Stimulated activated CD4-positive, alpha-beta T cell treated with anti-CD3 and anti-CD28 coated beads, TNF-alpha, amount 100 ng/mL, for 24 hours (primary cell): ENCODE data around the gene UNC13D.
A peak's percentile ranks its signal among the peaks of the same experiment; 100 is the strongest.

ENCODE experiments used
- DNase-seq, 3 experiments: peaks; one replicate each; pipeline ENCODE4 v3.0.0-alpha.2; 2020; ENCODE audit warnings: low read depth in 3 of 3

The UNC13D gene

DNA sequence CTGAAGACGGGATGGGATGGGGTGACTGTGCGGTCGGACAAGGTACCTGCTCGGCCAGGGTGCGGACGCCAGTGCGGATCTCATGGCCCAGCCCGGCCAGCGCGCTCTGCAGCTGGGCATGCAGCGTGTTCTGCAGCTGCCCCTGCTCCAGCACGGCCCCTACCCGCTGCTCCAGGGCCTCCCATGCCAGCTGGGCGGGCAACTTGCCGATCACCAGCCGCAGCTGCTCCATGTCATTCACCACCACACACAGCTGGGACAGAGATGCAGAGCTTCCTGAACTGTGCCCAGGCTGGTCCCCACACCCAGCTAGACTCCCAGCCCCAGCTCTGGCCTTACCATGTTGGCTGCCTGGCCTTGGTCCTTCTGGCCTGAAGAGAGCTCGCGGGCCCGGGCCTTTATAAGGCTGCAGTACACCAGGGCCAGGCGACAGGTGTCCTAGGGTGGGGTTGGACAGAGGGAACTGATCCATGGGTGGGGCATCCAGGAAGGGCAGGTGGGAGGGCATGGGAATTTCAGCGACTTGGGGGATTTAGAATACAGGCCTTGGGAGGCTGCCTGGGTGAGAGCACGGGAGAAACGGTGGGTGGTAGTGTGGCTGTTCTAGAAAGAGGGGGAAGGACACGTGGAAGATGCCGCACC, 9.8 kb downstream of the UNC13D start:
- no peak for DNase-seq

- no peak for DNase-seq
Observed at GRCh38 chr17:75832652-75833400, 11.4 kb downstream of the UNC13D start.

GRCh38 chr17:75832164-75832651, 12.0 kb downstream of the UNC13D start:
- no peak for DNase-seq

DNA sequence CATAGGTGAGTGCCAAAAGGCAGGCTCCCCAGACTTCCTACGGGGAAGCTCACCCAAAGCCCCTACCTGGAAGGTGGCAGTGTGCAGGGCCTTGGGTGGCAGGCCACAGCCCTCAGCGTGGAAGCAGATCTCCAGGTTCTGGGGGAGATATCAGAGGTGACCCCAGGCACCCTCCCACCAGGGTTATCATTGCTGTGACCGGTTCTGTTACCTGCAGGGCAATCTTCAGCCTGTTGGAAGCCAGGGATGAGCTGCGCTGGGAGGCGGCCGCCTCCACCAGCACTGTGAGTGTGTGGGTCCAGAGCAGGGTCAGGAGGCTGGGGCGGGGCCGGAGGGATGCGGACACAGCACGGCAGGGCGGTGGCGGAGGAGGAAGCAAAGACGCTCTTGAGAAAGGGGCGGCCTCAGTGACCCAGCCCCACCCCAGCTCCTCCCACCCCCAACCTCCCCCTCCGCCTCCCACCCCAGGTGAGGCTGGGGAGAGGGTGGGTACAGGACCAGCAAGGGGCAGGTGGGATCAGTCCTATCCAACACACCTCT, 13.1 kb downstream of the UNC13D start:
- DNase-seq, result no peak

DNA sequence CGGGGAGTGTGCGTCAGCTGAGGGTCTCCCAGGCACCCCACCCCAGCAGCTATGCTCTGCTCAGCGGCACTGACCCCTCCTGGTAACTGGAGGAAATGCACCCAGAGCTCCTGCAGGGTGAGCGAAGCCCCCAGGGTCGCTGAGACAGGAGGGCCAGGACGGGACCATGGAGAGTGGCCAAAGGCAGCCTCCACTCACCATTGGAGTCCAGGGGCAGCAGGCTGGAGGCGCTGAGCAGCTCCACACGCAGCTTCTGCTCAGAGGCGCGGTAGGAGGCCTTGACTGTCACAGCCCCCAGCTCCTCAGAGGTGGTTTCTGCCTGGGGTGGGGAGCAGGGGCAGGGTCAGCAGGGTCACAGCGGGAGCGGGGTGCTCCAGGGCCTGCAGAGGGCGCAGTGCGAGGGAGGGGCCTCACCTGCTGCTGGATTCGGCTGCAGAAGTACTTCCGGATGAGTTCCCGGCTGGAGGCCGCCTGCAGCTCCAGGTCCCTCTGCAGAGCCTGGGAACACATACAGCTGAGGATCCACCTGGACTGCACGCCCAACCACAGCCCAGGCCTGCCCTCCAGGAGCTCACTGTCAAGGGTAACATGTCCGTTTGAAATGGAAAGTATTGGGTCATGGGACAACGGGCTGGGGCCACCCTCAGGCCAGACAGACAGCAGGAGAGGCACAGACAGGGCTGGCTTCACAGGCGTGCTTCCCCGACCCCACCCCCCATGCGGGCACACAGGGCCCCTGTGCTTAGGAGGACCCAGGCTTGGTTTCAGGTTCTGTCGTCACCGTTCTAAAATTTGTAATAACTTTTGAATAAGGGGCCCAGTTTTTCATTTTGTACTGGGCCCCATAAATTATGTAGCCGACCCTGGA, 13.8 kb downstream of the UNC13D start:
- no peak for DNase-seq

DNA sequence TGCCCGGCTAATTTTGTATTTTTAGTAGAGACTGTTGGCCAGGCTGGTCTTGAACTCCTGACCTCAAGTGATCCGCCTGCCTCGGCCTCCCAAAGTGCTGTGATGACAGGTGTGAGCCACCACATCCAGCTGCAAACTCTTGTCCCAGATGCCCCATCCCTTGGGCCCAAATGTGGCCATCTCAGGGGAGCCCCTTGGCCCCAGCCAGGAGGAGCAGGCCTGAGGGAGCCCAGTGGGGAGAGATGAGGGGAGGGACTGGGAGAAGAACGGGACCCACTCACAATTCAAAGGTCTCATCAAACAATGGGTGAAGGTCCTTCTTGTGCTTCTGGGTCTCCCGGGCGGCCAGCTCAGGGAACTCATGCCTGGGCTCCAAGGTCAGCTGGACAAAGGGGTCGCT, 14.5 kb downstream of the UNC13D start:
- DNase-seq, result no peak

GRCh38 chr17:75828741-75829140, 15.5 kb downstream of the UNC13D start:
- no peak for DNase-seq

DNA sequence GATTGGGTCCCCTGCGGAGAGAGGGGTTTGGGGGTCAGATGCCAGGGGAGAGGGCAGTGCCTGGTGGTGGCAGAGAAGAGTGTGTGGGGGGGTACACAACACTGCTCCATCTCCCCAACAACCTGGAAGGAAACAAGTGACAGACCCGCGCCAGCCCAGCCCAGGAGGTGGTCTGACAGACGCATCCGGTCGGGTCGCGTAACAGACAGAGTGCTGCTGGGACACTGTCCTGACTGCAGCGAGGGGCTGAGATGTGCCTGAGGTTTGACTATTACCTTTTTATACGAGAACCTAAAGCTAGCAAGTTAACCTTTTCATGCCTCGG, 16.2 kb downstream of the UNC13D start:
- DNase-seq, result no peak

DNA sequence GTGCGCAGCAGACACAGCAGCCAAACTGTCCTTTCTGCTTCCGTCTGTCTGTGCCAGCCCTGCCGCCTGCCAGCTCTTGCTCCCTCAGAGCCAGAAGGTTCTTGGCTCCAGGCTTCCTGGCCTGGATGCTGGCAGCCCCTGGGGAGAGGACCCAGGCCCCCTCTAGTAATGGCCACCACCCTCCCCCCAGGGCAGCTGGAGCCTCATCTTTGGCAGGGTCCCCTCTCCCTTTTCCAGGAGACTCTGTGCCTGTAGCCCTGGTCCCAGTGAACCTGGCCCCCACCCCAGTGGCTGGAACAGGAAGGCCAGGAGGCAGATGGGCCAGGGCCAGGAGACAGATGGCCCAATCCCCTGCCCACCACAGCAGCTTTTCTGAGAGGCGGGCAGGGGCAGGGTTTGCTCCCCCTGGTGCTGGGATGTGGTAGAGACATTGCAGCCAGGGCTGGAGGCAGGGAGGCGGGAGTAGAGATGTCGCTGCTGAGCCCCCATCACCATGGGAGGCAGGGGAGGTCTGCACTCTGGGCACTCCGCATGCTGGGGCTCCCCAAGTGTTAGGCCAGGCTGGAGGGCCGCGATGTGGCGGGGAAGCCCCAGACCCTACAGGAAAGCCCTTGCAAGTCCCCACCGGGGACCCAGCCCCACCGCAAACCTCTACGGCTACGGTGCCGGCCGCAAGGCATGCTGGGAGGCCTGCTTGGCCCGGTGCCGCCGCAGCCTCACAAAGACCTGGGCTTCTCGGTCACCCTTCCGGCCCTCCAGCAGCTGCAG, 16.7 kb downstream of the UNC13D start:
- peak; percentile 22 to 64 (median 42) for DNase-seq

DNA sequence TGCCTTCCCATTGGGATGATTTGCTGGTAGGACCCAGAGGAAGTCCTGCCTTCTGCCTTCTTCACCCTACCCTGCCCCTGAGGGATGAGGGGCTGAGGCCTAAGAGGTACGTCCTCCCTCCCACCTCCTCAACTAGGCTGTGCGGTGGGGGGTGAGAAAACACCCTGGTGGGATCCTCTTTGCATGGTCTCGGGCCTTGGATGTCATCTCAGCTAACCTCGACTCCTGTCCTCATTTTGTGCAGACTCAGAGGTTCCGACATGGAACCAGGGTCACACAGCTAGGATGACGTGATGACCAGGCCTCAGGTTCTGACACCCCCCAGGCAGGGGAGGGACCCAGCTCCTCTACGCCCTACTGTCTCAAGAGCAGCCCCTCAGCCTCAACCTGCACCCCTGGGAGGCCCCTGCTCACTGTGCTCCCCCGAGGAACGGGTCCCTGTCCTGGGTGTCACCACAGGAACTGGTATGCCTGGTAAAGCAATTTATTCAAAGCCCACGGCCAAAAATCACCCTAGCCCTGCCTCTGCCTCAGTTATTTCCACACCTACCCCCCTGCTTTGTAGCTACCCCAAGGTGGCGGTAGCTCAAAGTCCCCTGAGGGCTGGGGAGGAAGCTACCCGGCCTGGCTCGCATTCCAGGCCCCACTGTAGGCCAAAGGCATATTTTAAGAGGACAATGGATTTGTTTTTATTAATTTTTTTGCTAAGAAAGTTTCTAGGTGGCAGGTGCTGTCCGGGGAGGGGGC, 17.5 kb downstream of the UNC13D start:
- no peak for DNase-seq

DNA sequence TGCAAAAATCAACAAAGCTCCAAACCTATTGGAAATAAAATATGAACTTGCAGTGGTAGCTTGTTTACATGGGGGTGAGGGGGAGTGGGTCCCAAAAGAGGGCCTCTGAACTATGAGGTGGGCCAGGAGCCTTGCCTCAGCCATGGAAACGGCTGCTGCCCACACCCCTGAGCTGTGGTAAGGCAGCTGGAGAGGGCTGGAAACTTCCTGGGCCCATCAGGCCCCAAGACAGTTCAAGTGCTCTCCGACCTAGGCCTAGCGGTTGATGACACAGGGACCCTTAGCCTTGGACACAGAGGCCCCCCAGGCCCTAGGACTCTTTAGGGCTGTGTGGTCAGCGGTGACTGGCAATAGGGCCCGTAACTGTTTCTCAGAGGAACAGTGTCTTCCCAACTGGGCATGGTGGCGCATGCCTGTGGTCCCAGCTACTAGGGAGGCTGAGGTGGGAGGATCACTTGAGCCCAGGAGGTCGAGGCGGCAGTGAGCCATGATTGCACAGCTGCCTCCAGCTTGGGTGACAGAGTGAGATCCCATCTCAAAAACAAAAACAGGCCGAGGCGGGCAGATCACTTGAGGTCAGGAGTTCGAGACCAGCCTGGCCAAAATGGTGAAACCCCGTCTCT, 18.3 kb downstream of the UNC13D start:
- DNase-seq, result no peak

DNA sequence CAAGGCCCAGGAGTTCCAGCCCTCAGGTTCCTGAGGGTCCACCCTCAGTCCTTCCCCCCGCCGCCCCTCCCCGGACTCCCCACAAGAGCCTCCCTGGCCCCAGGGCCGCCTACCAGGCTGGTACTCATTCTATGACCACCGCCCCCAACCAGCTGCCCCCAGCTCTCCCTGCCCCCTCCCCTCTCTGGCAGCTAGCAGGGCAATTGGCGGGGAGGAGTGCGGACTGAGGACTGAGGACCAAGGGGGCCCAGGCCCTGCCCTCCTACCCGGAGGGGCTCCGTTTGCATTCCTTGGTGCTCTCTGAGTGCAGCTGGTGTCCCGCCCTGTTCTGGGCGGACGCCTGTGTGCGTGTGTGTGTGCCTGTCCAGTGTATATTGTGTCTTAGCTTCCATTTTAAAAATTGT, 19.1 kb downstream of the UNC13D start:
- DNase-seq, result no peak

- DNase-seq, result no peak
Observed at GRCh38 chr17:75824666-75825065, 19.5 kb downstream of the UNC13D start.

DNA sequence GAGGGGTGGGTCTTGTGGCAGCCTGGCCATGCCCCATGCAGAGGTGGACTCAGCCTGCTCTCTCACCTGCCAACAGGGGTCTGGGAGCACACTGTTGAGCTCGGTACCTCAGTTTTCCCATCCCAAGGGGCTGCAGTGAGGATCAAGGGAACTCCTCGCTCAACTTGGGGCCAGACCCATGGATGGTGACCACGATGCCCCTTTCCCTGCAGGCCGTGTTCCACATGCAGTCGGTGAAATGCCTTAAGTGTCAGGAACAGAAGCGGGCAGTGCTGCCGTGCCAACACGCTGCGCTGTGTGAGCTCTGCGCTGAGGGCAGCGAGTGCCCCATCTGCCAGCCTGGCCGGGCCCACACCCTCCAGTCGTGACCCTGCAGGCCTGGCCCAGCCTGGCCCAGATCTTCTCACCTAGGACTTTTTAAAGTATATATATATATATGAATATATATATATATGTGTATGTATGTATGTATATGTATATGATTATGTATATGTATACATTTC, 20.1 kb downstream of the UNC13D start:
- DNase-seq, result no peak

GRCh38 chr17:75823257-75824041, 20.8 kb downstream of the UNC13D start:
- no peak for DNase-seq

- DNase-seq, result no peak
Observed at GRCh38 chr17:75822800-75823166, 21.4 kb downstream of the UNC13D start.

DNA sequence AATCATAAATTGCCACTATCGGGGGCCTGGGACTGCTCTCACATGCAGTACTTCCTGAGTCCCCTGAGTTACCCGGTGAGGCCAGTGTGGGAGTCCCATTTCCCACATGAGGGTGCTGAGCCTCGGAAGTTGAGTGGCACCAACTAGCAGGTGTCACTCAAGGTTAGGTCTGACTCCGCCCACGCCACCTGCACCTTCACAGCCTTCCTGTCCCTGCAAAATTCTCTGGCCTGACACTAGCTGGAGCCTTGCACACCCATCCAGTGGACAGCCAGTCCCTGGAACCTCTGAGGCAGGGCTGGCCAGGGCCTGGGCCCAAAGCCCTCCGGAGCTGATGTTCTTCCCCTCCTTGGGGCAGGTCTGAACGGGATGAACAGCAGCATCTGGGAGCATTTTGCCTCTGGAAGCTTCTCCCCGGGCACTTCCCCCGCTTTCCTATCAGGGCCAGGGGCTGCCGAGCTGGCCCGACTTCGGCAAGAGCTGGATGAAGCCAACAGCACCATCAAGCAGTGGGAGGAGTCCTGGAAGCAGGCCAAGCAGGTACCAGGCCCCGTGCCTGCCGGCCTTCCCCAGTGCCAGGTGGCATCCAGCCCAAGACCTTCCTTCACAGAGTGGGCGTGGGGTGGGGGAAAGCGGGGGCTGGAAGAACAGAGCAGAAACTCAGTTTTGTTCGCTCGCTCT, 21.9 kb downstream of the UNC13D start:
- DNase-seq, result peak in 1 of 3 experiments; percentile 27

GRCh38 chr17:75821552-75821951, 22.7 kb downstream of the UNC13D start:
- no peak for DNase-seq
